Brain microvascular endothelial cell (primary cell): Measurements from ENCODE around the gene MDM2.

Experiments
- DNase-seq: peaks from one replicate; pipeline ENCODE4 v3.0.0-alpha.2; 2020
- H3K27ac ChIP-seq: fragments of 250-450 bp; sonication (Bioruptor Pico); 2 replicates; pipeline ENCODE4 v1.5.1; 2020; ENCODE audit warnings: mild to moderate bottlenecking, moderate library complexity
- H3K27me3 ChIP-seq: fragments of 250-450 bp; sonication (Bioruptor Pico); replicated peaks from 2 replicates; pipeline ENCODE4 v1.5.1; 2020; ENCODE audit warnings: mild to moderate bottlenecking
- H3K36me3 ChIP-seq: fragments of 250-450 bp; sonication (Bioruptor Pico); replicated peaks from 2 replicates; pipeline ENCODE4 v1.5.1; 2020; ENCODE audit warnings: mild to moderate bottlenecking
- H3K4me3 ChIP-seq: 2 replicates; pipeline ENCODE4 v1.5.1; 2011; ENCODE audit warnings: low read depth, mild to moderate bottlenecking, control low read depth, low read length, moderate library complexity
- in situ Hi-C: cut with HindIII; loops from 2 replicates; pipeline ENCODE4 v1.10.0; 2017; ENCODE audit warnings: low sequenced_read_pairs, low pct_ligation_motif_present
- TF ChIP-seq, protein P1 (sequence below): IDR thresholded peaks from 2 replicates; pipeline ENCODE4 v1.5.1; 2011; ENCODE audit warnings: low read depth, mild to moderate bottlenecking, moderate library complexity, low read length, control low read depth, inconsistent platforms; ENCODE audit errors: missing control alignments

The MDM2 gene

GRCh38 chr12:68865399-68866164 lies 57.6 kb downstream of the MDM2 start:
- no peak for DNase-seq
- Histone ChIP-seq H3K36me3 (no peaks in the 10 kb centered on the region), H3K27me3 (no peaks in the 10 kb centered on the region), H3K4me3 (no peak overlapping the region), H3K27ac (no peak overlapping the region)
- TF ChIP-seq, protein P1, sequence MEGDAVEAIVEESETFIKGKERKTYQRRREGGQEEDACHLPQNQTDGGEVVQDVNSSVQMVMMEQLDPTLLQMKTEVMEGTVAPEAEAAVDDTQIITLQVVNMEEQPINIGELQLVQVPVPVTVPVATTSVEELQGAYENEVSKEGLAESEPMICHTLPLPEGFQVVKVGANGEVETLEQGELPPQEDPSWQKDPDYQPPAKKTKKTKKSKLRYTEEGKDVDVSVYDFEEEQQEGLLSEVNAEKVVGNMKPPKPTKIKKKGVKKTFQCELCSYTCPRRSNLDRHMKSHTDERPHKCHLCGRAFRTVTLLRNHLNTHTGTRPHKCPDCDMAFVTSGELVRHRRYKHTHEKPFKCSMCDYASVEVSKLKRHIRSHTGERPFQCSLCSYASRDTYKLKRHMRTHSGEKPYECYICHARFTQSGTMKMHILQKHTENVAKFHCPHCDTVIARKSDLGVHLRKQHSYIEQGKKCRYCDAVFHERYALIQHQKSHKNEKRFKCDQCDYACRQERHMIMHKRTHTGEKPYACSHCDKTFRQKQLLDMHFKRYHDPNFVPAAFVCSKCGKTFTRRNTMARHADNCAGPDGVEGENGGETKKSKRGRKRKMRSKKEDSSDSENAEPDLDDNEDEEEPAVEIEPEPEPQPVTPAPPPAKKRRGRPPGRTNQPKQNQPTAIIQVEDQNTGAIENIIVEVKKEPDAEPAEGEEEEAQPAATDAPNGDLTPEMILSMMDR, result no peak
- in situ Hi-C loops, result loop anchor here (25.0 kb wide), 2 partner anchors 197 to 397 kb away; no protein-coding TSS in a partner anchor

- no peak for DNase-seq
- H3K27ac ChIP-seq, result no peak overlapping the region
- TF ChIP-seq, protein P1, result no peak
- no peak overlapping the region for H3K4me3 ChIP-seq
- in situ Hi-C loops, result loop anchor here (25.0 kb wide), 2 partner anchors 195 to 395 kb away; no protein-coding TSS in a partner anchor
- H3K36me3 ChIP-seq, result no peaks in the 10 kb centered on the region
- H3K27me3 ChIP-seq, result no peaks in the 10 kb centered on the region
Measured at GRCh38 chr12:68866950-68867349, 59.0 kb downstream of the MDM2 start.

DNA sequence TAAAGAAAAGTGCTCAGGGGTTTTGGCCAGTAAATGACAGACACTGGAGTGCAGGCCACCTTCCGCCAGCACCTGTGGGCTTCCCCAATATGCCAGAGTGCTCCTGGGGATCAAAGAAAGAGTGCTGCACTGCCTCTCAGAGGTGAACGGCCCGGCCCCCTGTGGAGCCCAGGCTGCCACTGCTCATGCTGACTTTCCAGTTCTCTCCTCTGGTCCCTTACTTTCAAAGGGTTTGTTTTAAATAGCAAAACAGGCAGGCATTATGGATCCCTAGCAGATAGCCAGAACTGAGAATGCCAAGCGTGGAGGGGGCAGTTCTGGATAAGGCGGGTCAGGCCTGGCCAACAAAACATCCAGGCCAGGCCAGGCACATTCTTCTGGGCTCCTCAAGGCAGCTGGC lies 59.6 kb downstream of the MDM2 start:
- in situ Hi-C loops, result loop anchor here (25.0 kb wide), 2 partner anchors 195 to 395 kb away; no protein-coding TSS in a partner anchor
- Histone ChIP-seq H3K27me3 (no peaks in the 10 kb centered on the region), H3K36me3 (no peaks in the 10 kb centered on the region), H3K4me3 (no peak overlapping the region), H3K27ac (no peak overlapping the region)
- TF ChIP-seq, protein P1, result no peak
- DNase-seq, result no peak

- no peaks in the 10 kb centered on the region for H3K27me3 ChIP-seq
- TF ChIP-seq, protein P1, result no peak
- in situ Hi-C loops, result loop anchor here (25.0 kb wide), 2 partner anchors 194 to 394 kb away; no protein-coding TSS in a partner anchor
- H3K36me3 ChIP-seq, result no peaks in the 10 kb centered on the region
- no peak for DNase-seq
- H3K27ac ChIP-seq, result no peak overlapping the region
- H3K4me3 ChIP-seq, result no peak overlapping the region
Measured at GRCh38 chr12:68868043-68868790, 60.2 kb downstream of the MDM2 start.

GRCh38 chr12:68870011-68870410 lies 62.0 kb downstream of the MDM2 start:
- in situ Hi-C loops, result loop anchor here (25.0 kb wide), 2 partner anchors 192 to 392 kb away; no protein-coding TSS in a partner anchor
- H3K27me3 ChIP-seq, result no peaks in the 10 kb centered on the region
- no peak overlapping the region for H3K4me3 ChIP-seq
- TF ChIP-seq, protein P1, result no peak
- no peaks in the 10 kb centered on the region for H3K36me3 ChIP-seq
- no peak for DNase-seq
- no peak overlapping the region for H3K27ac ChIP-seq
